Measurements from ENCODE around the gene CREBBP. TPM values are rescaled to one million over a fixed set of nuclear protein-coding genes. Genes with fewer than 3 reads are reported as not detected.
"Not testable (repeated sequence)": the region's sequence is repeated elsewhere in the genome, so short reads cannot be mapped to it uniquely, and the experiment has no call there.

CREBBP gene
- total RNA-seq (2021): 79.1 and 81.1 TPM in 2 replicates
- long read RNA-seq, partial matches to known transcripts: 44 of 56 reads
- long read RNA-seq, other reads (novel, unspliced or antisense): 12 of 56 reads

- no peak within 1 kb of the TSS for H2BK5ac ChIP-seq (ENCODE audit: insufficient read length, low read length)
- H3K4ac ChIP-seq (ENCODE audit: low read depth, low read length): no peak within 1 kb of the TSS
- Mint-ChIP-seq H3K27ac (peak within 1 kb of the TSS; percentile 34 to 94 (median 49); a peak in 3 of 7 replicates), H3K4me3 (peak within 1 kb of the TSS; percentile 83 to 88), H3K36me3 (ENCODE audit: insufficient read depth in 1 of 3, low read depth in 3 of 3) (peaks cover 4 to 21% (median 20%) of the 10 kb centered on the region in 3 experiments; a peak in 6 of 7 replicates), H3K27me3 (ENCODE audit: low read depth) (peaks cover 1% of the 10 kb centered on the region; the same call in 1 of the 2 replicates), H3K9me3 (peaks cover 0 to under 1% of the 10 kb centered on the region in 2 experiments; a peak in 2 of 5 replicates), H3K4me1 (peaks cover 24 to 29% of the 10 kb centered on the region in 2 experiments)
- H3K4me1 ChIP-seq (ENCODE audit: insufficient read depth, low read length): 0 out of 2 replicates have a peak, but pooled peaks cover 4% of the 10 kb centered on the region
- H2AFZ ChIP-seq (ENCODE audit: low read length): no peak within 1 kb of the TSS
- H2BK120ac ChIP-seq (ENCODE audit: low read depth, low read length, poor library complexity, severe bottlenecking): no peak within 1 kb of the TSS
- no CpG with 5 or more reads among the region's 96 CpGs for WGBS (ENCODE audit: extremely low coverage, insufficient read length, low lambda C conversion rate)
- H2BK20ac ChIP-seq (ENCODE audit: low read depth, low read length, poor library complexity, severe bottlenecking): no peak within 1 kb of the TSS
- H4K5ac ChIP-seq (ENCODE audit: insufficient read length, low read depth, low read length): no peak within 1 kb of the TSS
- H4K20me1 ChIP-seq (ENCODE audit: control insufficient read depth, insufficient read depth, insufficient read length): peaks cover 3% of the 10 kb centered on the region
- no peak for TF ChIP-seq CTCF (conservative IDR thresholded peaks at IDR 0.05)
- H3K9me3 ChIP-seq (ENCODE audit: control insufficient read depth, low read depth, low read length): no peaks in the 10 kb centered on the region
- no peak within 1 kb of the TSS for H2AK5ac ChIP-seq (ENCODE audit: insufficient read length, low read length)
- H3K27me3 ChIP-seq (ENCODE audit: insufficient read depth, low read length): no peaks in the 10 kb centered on the region
- H2BK15ac ChIP-seq (ENCODE audit: low read depth, low read length): no peak within 1 kb of the TSS
- no peaks in the 10 kb centered on the region for H3K79me1 ChIP-seq (ENCODE audit: insufficient read depth, low read depth, low read length, poor library complexity, severe bottlenecking)
- peaks cover 8% of the 10 kb centered on the region for H3K23me2 ChIP-seq (ENCODE audit: insufficient read length, low read depth, low read length, poor library complexity, severe bottlenecking)
- no peak within 1 kb of the TSS for H4K91ac ChIP-seq (ENCODE audit: insufficient read length, low read depth, low read length)
- peak; percentile 86 for DNase-seq
- no peak within 1 kb of the TSS for H4K8ac ChIP-seq (replicated peaks; ENCODE audit: insufficient read length, low read depth, low read length)
- H3T11ph ChIP-seq (ENCODE audit: low read length): no peak within 1 kb of the TSS
- H3K79me2 ChIP-seq (ENCODE audit: insufficient read depth, low read length): peaks cover 23% of the 10 kb centered on the region; the same call in 1 of the 2 replicates
- H3K23ac ChIP-seq (ENCODE audit: insufficient read length, low read depth, low read length): no peak within 1 kb of the TSS
- no peak within 1 kb of the TSS for H3K56ac ChIP-seq (ENCODE audit: insufficient read length, low read depth, low read length)
- H3K4me2 ChIP-seq (ENCODE audit: insufficient read depth, insufficient read length, low read length): peak within 1 kb of the TSS; percentile 88
- H3K14ac ChIP-seq (ENCODE audit: insufficient read depth, low read length): peak within 1 kb of the TSS; percentile 72
- no peak within 1 kb of the TSS for H2BK12ac ChIP-seq (ENCODE audit: insufficient read length, low read depth, low read length)
- peak within 1 kb of the TSS; percentile 32 for H3K9ac ChIP-seq (ENCODE audit: extremely low read depth, insufficient read length, low read length)
- H3K18ac ChIP-seq (ENCODE audit: insufficient read length, low read depth, low read length): peak within 1 kb of the TSS; percentile 44
- no peak within 1 kb of the TSS for H3K27ac ChIP-seq (ENCODE audit: insufficient read length, low read depth, low read length)
Measured at GRCh38 chr16:3880623-3881498, at the start of gene CREBBP. Gene CREBBP, minus strand, starts transcription at chr16:3880713. Its CDS starts 797 bp downstream, at chr16:3879916.

DNA sequence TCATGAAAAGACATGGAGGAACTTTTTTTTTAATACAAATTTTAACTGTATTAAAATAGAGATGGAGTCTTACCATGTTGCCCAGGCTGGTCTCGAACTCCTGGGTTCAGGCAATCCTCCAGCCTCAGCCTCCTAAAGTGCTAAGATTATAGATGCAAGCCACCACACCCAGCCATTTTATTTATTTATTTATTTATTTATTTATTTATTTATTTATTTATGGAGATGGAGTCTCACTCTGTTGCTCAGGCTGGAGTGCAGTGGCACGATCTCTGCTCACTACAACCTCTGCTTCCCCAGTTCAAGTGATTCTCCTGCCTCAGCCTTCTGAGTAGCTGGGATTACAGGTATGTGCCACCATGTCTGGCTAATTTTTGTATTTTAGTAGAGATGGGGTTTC lies 46.6 kb upstream of the CREBBP start:
- not testable (repeated sequence) for H2BK5ac ChIP-seq (ENCODE audit: insufficient read length, low read length); H2AK5ac ChIP-seq (ENCODE audit: insufficient read length, low read length); H3K56ac ChIP-seq (ENCODE audit: insufficient read length, low read depth, low read length); H3K4me1 Mint-ChIP-seq; H3T11ph ChIP-seq (ENCODE audit: low read length); H2BK12ac ChIP-seq (ENCODE audit: insufficient read length, low read depth, low read length); H4K8ac ChIP-seq (replicated peaks; ENCODE audit: insufficient read length, low read depth, low read length); H3K23ac ChIP-seq (ENCODE audit: insufficient read length, low read depth, low read length); H3K27ac ChIP-seq (ENCODE audit: insufficient read length, low read depth, low read length); H3K23me2 ChIP-seq (ENCODE audit: insufficient read length, low read depth, low read length, poor library complexity, severe bottlenecking); H3K9me3 ChIP-seq (ENCODE audit: control insufficient read depth, low read depth, low read length); H3K18ac ChIP-seq (ENCODE audit: insufficient read length, low read depth, low read length); H3K79me1 ChIP-seq (ENCODE audit: insufficient read depth, low read depth, low read length, poor library complexity, severe bottlenecking); H3K4me1 ChIP-seq (ENCODE audit: insufficient read depth, low read length); H3K4me2 ChIP-seq (ENCODE audit: insufficient read depth, insufficient read length, low read length); H2AFZ ChIP-seq (ENCODE audit: low read length); H3K4me3 Mint-ChIP-seq; H4K91ac ChIP-seq (ENCODE audit: insufficient read length, low read depth, low read length); H3K27me3 Mint-ChIP-seq (ENCODE audit: low read depth); H3K9ac ChIP-seq (ENCODE audit: extremely low read depth, insufficient read length, low read length); H3K9me3 Mint-ChIP-seq; DNase-seq; H2BK120ac ChIP-seq (ENCODE audit: low read depth, low read length, poor library complexity, severe bottlenecking); H3K14ac ChIP-seq (ENCODE audit: insufficient read depth, low read length); H4K5ac ChIP-seq (ENCODE audit: insufficient read length, low read depth, low read length); H4K20me1 ChIP-seq (ENCODE audit: control insufficient read depth, insufficient read depth, insufficient read length); H3K4ac ChIP-seq (ENCODE audit: low read depth, low read length); H3K27me3 ChIP-seq (ENCODE audit: insufficient read depth, low read length); H3K27ac Mint-ChIP-seq; H3K79me2 ChIP-seq (ENCODE audit: insufficient read depth, low read length); H2BK20ac ChIP-seq (ENCODE audit: low read depth, low read length, poor library complexity, severe bottlenecking); H3K36me3 Mint-ChIP-seq (ENCODE audit: insufficient read depth in 1 of 3, low read depth in 3 of 3); H2BK15ac ChIP-seq (ENCODE audit: low read depth, low read length)
- WGBS (ENCODE audit: extremely low coverage, insufficient read length, low lambda C conversion rate): no CpG with 5 or more reads among the region's 2 CpGs

Measured in H9 (cell line).